IPS-NIHi11 (cell line): ENCODE measurements around the gene LRRC37A3.
"Not testable (repeated sequence)": the region's sequence is repeated elsewhere in the genome, so short reads cannot be mapped to it uniquely, and the experiment has no call there.

ENCODE experiments used
- DNase-seq: peaks from one replicate; pipeline ENCODE4 v3.0.0; 2012; ENCODE audit warnings: mixed read lengths, low spot score

LRRC37A3 gene

GRCh38 chr17:64834060-64834459 is 85.2 kb downstream of the LRRC37A3 start:
- DNase-seq = not testable (repeated sequence)

DNA sequence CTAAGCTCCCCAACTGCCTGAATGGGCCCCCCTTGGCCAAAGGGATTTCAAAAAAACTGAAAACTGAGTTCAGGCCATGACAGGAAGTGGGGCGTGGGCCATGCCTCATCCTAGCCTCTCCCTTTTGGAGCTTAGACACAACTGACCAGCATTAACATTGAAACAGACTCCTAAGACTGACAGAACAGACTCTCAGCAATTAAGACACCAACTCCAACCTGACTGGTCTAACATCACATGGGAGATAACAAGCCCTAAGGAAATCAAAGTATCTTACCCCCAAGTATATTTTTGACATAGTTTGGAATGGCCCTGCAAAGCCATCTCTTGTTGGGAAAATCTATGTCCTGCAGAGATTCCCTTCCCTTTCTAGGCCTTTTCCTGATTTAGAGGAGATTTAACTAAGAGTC is 88.6 kb downstream of the LRRC37A3 start:
- not testable (repeated sequence) for DNase-seq

GRCh38 chr17:64829824-64830630 is 89.3 kb downstream of the LRRC37A3 start:
- not testable (repeated sequence) for DNase-seq

- not testable (repeated sequence) for DNase-seq
Observed at GRCh38 chr17:64829068-64829467, 90.2 kb downstream of the LRRC37A3 start.

DNA sequence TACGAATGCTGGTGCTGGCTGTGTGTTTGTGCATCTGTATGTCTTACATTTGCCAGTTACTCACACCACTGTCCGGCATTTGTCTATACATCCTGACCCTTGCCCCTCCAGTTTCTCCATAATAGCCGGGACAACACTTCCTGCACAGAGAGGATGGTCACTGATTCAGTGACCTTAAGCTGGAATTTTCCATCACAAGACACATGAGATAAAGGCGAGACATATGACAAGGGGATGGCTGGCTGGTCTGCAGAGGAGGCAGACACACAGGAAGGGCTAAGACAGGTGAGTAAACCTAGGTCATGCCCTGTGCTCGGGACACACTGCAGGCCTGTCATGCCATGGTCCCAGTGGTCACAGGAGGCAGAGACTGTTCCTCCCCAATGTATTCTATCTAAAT is 100.4 kb downstream of the LRRC37A3 start:
- not testable (repeated sequence) for DNase-seq

- DNase-seq = not testable (repeated sequence)
Observed at GRCh38 chr17:64815833-64816198, 103.5 kb downstream of the LRRC37A3 start.

DNA sequence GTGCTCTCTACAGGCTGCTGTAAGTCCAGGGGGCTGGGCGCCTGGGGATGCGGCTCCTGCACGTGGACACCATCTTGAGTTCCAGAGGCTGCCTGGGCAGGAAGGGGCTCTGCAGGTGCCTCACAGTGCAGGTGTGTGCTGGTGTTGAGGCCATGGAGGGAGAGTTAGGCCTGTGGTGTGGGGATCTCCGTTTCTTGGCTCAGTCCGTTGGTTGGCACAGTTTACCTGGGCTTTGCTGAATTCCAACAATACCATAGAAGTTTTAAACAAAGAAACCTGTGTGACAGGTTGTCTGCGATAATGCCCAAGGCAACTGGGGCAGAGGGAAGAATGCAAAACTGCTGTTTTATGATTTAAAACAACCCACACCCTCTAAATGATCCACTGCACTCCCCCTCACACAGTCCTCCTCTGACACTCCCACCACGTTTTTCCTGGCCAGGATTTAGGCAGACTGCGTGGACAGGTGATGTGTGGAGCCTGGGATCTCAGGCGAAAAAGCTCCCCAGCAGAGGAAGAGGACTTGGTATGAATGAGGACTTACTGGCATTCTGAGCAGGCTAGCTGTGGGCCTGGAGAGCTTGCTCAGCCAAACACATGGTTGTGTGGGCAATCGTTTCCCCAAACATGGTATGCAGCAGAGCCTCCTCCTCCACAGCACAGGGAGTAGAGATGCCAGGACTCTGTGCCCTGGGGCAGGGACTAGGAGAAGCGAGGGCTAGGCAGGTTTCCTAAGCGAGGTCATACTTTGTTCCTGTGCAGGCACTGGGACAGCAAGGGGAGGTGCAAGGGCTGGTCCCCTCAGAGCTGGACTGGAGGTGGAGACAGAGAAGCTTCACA is 104.1 kb downstream of the LRRC37A3 start:
- DNase-seq = peak; percentile 20

DNA sequence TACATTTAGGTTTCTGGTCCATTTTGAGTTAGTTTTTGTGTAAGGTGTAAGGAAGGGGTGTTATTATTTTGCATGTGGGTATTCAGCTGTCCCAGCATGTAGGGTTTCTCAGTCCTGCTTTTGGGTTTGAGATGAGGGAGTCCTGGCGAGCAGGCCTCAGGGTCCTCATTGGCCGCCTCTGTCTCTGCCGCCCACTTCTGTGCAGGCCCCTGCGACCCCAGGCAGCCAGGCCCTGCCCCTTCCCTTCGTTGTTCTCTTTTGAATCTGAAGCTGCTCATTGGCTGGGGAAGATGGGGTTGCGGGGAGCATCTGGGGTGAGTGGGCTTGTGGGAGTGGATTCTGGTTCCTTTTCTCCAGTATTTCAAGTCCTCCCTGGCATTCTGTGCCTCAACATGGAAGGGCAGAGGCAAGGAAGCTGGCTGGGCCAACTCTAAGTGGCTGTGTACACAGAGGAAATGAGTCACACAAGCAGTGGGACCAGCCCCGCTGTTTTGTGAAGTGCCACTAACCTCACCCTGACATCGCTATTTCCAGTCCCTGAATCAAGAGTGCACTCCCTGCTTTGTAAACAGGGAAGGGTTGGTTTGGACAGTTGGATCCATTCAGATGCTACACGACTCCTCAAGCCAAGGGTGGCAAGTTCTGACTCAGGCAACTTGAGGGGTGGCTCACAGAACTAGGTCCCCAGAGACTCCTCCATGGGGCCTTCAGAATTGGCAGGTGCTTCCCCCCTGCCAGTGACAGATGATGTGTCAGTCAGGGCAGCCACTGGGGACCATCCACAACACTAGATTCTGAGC is 110.9 kb downstream of the LRRC37A3 start:
- not testable (repeated sequence) for DNase-seq
